CD14-positive monocyte (primary cell): ENCODE data around the gene MBP. TPM values are rescaled to one million over a fixed set of nuclear protein-coding genes. Genes with fewer than 3 reads are reported as not detected.

Experiments
- DNase-seq, 3 donors: peaks; one replicate each; pipeline ENCODE4 v3.0.0-alpha.2; 2011 to 2022
- H2AFZ ChIP-seq: 2 replicates; pipeline ENCODE4 v1.6.0; 2012; ENCODE audit warnings: mild to moderate bottlenecking, low read depth, low read length, inconsistent platforms; ENCODE audit not compliant: insufficient read depth, poor library complexity, severe bottlenecking
- H3K27ac ChIP-seq, 2 donors: 1 replicate in 1 of 2; 2 replicates in 1 of 2; pipeline ENCODE4 v1.5.1; 2012 to 2013; ENCODE audit warnings: low read length in 2 of 2, control low read depth in 1 of 2, inconsistent platforms in 1 of 2, low read depth in 1 of 2, mild to moderate bottlenecking in 1 of 2
- H3K27me3 ChIP-seq, 2 donors: one replicate each; pipeline versions ENCODE4 v1.6.0 to v1.6.1; 2011 to 2013; ENCODE audit warnings: low read length in 2 of 2; ENCODE audit not compliant: control insufficient read depth in 2 of 2, insufficient read depth in 2 of 2
- H3K36me3 ChIP-seq, 2 donors: replicated peaks in 1 of 2; 1 replicate in 1 of 2; 2 replicates in 1 of 2; pipeline versions ENCODE4 v1.5.1 to v1.6.1; 2012 to 2013; ENCODE audit warnings: low read length in 2 of 2, control low read depth in 1 of 2, inconsistent platforms in 1 of 2, mild to moderate bottlenecking in 1 of 2; ENCODE audit not compliant: insufficient read depth in 2 of 2, control insufficient read depth in 1 of 2
- H3K4me1 ChIP-seq, 2 donors: 1 replicate in 1 of 2; 2 replicates in 1 of 2; pipeline versions ENCODE4 v1.5.1 to v1.6.1; 2012 to 2013; ENCODE audit warnings: low read length in 2 of 2, control low read depth in 1 of 2, inconsistent platforms in 1 of 2, mild to moderate bottlenecking in 1 of 2, moderate library complexity in 1 of 2; ENCODE audit not compliant: insufficient read depth in 2 of 2, control insufficient read depth in 1 of 2
- H3K4me2 ChIP-seq: replicated peaks from 2 replicates; pipeline ENCODE3; 2012; ENCODE audit warnings: low read length, moderate library complexity, mild to moderate bottlenecking; ENCODE audit not compliant: poor library complexity, severe bottlenecking; ENCODE audit errors: extremely low read depth
- H3K4me3 ChIP-seq, 3 experiments: fragments of 200-600 bp in 1 of 3; sonication (generic) in 1 of 3; replicated peaks in 1 of 3; 1 replicate in 2 of 3; 2 replicates in 1 of 3; pipeline ENCODE4 v1.5.1; 2011 to 2013; ENCODE audit warnings: low read length in 3 of 3, mild to moderate bottlenecking in 3 of 3, control low read depth in 2 of 3, low read depth in 2 of 3, inconsistent platforms in 1 of 3, moderate library complexity in 1 of 3
- H3K79me2 ChIP-seq: 2 replicates; pipeline ENCODE4 v1.6.0; 2012; ENCODE audit warnings: mild to moderate bottlenecking, control low read depth, inconsistent platforms, low read length, moderate library complexity; ENCODE audit not compliant: insufficient read depth
- H3K9ac ChIP-seq: 2 replicates; pipeline ENCODE4 v1.6.0; 2017; ENCODE audit warnings: low read length, mild to moderate bottlenecking; ENCODE audit not compliant: insufficient read depth, poor library complexity, severe bottlenecking
- H3K9me3 ChIP-seq, 2 donors: replicated peaks in 1 of 2; 1 replicate in 1 of 2; 2 replicates in 1 of 2; pipeline versions ENCODE4 v1.5.1 to v1.6.1; 2012 to 2013; ENCODE audit warnings: low read length in 2 of 2, control low read depth in 1 of 2; ENCODE audit not compliant: control insufficient read depth in 1 of 2, insufficient read depth in 1 of 2
- H4K20me1 ChIP-seq: 2 replicates; pipeline ENCODE4 v1.6.0; 2012; ENCODE audit warnings: mild to moderate bottlenecking, low read length, control low read depth, moderate library complexity; ENCODE audit not compliant: insufficient read depth
- H3K27ac Mint-ChIP-seq, 7 donors: one replicate each; pipeline ENCODE4 v1.8.0; 2020; ENCODE audit warnings: mild to moderate bottlenecking in 7 of 7, mixed read lengths in 7 of 7, moderate library complexity in 6 of 7, inconsistent platforms in 2 of 7
- H3K27me3 Mint-ChIP-seq, 3 donors: one replicate each; pipeline ENCODE4 v1.8.0; 2021 to 2022; ENCODE audit warnings: low read depth in 3 of 3, mild to moderate bottlenecking in 3 of 3, mixed read lengths in 3 of 3, moderate library complexity in 3 of 3, inconsistent platforms in 1 of 3
- H3K36me3 Mint-ChIP-seq, 2 donors: one replicate each; pipeline ENCODE4 v1.8.0; 2020; ENCODE audit warnings: mixed read lengths in 2 of 2, inconsistent platforms in 1 of 2, mild to moderate bottlenecking in 1 of 2
- H3K4me1 Mint-ChIP-seq: one replicate; pipeline ENCODE4 v1.8.0; 2020; ENCODE audit warnings: mild to moderate bottlenecking, mixed read lengths
- H3K4me3 Mint-ChIP-seq, 2 donors: one replicate each; pipeline ENCODE4 v1.8.0; 2020; ENCODE audit warnings: mild to moderate bottlenecking in 2 of 2, mixed read lengths in 2 of 2, moderate library complexity in 1 of 2
- H3K9me3 Mint-ChIP-seq, 7 donors: one replicate each; pipeline ENCODE4 v1.8.0; 2020 to 2022; ENCODE audit warnings: mixed read lengths in 7 of 7, mild to moderate bottlenecking in 6 of 7, moderate library complexity in 6 of 7, inconsistent platforms in 2 of 7
- WGBS: methylation state at CpG from one replicate; pipeline ENCODE4 v1.1.5; 2013; ENCODE audit warnings: missing lambda C conversion rate; ENCODE audit not compliant: insufficient coverage; 5-methylcytosine and 5-hydroxymethylcytosine counted together
- intact Hi-C, 2 donors: fragments of 100-400 bp; cut with micrococcal nuclease; formaldehyde crosslinking; loops; one replicate each; pipeline versions ENCODE4 v1.15.0 to v1.15.1; 2023
- polyA plus RNA-seq, 3 donors: library from polyadenylated mRNA; depleted of rRNA in 1 of 3; unstranded in 2 of 3; stranded (reverse) in 1 of 3; fragments of 300-500 nt in 2 of 3; fragments of >200 nt in 1 of 3; fragmentation: Illumina TruSeq in 2 of 3; gene quantifications; 1 replicate in 2 of 3; 2 replicates in 1 of 3; pipeline ENCODE4 v1.2.3, GENCODE V29; 2012 to 2021
- TF ChIP-seq, protein P1 (sequence below): fragments of 200-600 bp; IDR thresholded peaks from one replicate; pipeline ENCODE4 v1.8.0; 2022; ENCODE audit warnings: antibody characterized with exemption, mild to moderate bottlenecking

MBP gene
- polyA plus RNA-seq, 3 donors, result 47.7 to 81.0 (median 50.4) TPM

DNA sequence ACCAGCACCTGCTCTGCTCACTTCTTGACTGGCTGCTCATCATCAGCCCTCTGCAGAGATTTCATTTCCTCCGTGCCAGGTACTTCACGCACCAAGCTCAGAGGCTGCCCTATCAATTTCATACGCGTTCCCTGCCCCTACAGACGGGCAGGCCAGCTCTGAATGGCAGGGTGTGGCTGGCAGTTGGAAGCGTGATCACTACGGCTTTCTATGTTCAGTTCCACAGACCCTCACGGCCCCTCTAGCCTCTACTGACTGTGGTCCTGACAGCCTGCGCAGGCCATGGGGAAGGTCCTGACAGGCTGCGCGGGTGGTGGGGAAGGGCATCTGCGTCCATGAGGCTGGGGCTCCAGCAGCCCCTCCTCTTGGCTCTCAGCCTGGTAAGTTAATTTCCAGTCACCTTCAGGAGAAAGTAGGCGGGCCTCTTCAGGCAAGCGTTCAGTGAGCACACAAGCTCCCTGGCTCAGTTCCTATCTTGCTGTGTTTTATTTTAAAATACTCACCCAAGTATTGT, 155.4 kb downstream of the MBP start:
- Histone ChIP-seq H3K9me3 (no peaks in the 10 kb centered on the region), H3K4me1 (no peaks in the 10 kb centered on the region), H2AFZ (no peak overlapping the region), H3K79me2 (no peaks in the 10 kb centered on the region), H3K36me3 (peaks cover 0 to 6% of the 10 kb centered on the region in 2 donors), H3K27ac (no peak overlapping the region), H3K27me3 (no peaks in the 10 kb centered on the region), H4K20me1 (no peaks in the 10 kb centered on the region), H3K4me2 (no peak overlapping the region), H3K4me3 (no peak overlapping the region), H3K9ac (no peak overlapping the region)
- no peaks in the 10 kb centered on the region for H3K4me1 Mint-ChIP-seq
- no peak overlapping the region for H3K27ac Mint-ChIP-seq
- peaks cover 0 to 6% (median 0%) of the 10 kb centered on the region in 3 donors for H3K27me3 Mint-ChIP-seq
- H3K9me3 Mint-ChIP-seq, result peaks cover 0 to 2% (median 0%) of the 10 kb centered on the region in 7 donors
- WGBS, result 95% methylated on average over 12 of the region's 14 CpGs
- DNase-seq, result no peak
- H3K36me3 Mint-ChIP-seq, result peaks cover 5 to 16% of the 10 kb centered on the region in 2 donors
- TF ChIP-seq, protein P1, sequence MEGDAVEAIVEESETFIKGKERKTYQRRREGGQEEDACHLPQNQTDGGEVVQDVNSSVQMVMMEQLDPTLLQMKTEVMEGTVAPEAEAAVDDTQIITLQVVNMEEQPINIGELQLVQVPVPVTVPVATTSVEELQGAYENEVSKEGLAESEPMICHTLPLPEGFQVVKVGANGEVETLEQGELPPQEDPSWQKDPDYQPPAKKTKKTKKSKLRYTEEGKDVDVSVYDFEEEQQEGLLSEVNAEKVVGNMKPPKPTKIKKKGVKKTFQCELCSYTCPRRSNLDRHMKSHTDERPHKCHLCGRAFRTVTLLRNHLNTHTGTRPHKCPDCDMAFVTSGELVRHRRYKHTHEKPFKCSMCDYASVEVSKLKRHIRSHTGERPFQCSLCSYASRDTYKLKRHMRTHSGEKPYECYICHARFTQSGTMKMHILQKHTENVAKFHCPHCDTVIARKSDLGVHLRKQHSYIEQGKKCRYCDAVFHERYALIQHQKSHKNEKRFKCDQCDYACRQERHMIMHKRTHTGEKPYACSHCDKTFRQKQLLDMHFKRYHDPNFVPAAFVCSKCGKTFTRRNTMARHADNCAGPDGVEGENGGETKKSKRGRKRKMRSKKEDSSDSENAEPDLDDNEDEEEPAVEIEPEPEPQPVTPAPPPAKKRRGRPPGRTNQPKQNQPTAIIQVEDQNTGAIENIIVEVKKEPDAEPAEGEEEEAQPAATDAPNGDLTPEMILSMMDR, result no peak
- intact Hi-C loops, result no loop called here
- no peak overlapping the region for H3K4me3 Mint-ChIP-seq

DNA sequence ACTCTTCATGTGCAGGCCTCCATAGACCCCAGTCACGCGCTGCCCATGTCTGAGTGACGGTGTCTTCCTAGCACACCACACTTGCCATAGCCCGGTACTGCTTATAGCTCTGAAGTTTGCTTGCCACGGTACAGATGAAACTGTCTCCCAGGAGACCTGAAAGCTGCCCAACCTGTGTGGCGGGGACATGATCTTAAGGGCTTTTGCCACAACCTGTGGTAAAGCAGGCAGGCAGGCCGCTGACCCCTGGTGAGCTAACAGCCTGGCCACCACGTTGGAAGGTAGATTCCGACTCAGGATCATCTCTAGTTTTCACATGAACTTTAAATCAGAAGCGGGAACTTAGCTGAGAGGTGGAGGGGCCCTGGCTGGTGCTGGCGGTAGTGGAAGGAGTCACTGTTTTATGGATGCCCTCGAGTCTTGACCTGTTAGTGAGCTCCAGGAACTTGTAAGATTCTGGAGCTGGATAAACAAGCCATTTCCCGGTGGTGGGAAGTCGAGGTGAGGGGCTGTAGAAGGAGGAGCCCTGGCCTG, 156.9 kb downstream of the MBP start:
- H3K4me1 Mint-ChIP-seq, result peaks cover 1% of the 10 kb centered on the region
- H3K36me3 Mint-ChIP-seq, result peaks cover 8 to 21% of the 10 kb centered on the region in 2 donors
- Histone ChIP-seq H3K9ac (no peak overlapping the region), H3K9me3 (no peaks in the 10 kb centered on the region), H3K36me3 (peaks cover 0 to 6% of the 10 kb centered on the region in 2 donors), H3K4me1 (no peaks in the 10 kb centered on the region), H3K27ac (no peak overlapping the region), H3K4me3 (no peak overlapping the region), H3K79me2 (no peaks in the 10 kb centered on the region), H3K4me2 (no peak overlapping the region), H3K27me3 (no peaks in the 10 kb centered on the region), H4K20me1 (no peaks in the 10 kb centered on the region), H2AFZ (no peak overlapping the region)
- peaks cover 0 to 4% (median 0%) of the 10 kb centered on the region in 3 donors for H3K27me3 Mint-ChIP-seq
- no peak for DNase-seq
- no peak overlapping the region for H3K4me3 Mint-ChIP-seq
- TF ChIP-seq, protein P1, result no peak
- peaks cover 0 to 2% (median 0%) of the 10 kb centered on the region in 7 donors for H3K9me3 Mint-ChIP-seq
- no peak overlapping the region for H3K27ac Mint-ChIP-seq
- WGBS, result 96% methylated on average over 12 of the region's 14 CpGs
- intact Hi-C loops, result no loop called here
